GM12874 (cell line): ENCODE data around the gene FANCI.

Experiments
- TF ChIP-seq, protein P1 (sequence below): IDR thresholded peaks from 2 replicates; pipeline ENCODE4 v1.5.1; 2011; ENCODE audit warnings: low read depth, mild to moderate bottlenecking, control low read depth, low read length, moderate library complexity; ENCODE audit not compliant: insufficient read depth

The FANCI gene

DNA sequence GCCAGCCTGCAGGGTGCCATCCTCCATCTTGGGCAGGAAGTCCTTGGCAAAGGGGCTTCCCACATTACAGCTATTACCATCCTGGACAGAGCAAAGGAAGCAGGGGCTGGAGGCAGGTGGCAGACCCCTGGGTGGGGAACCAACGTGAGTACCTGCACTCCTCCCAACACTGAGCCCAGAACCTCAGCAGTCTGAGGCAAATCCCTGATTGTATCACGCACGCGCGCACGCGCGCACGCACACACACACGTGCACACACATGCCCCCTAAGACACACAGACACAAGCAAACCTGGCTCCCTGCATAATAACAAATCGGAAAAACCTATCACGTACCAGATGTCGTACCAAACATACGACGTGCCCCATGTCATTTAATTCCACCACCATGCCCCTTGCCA lies 79.0 kb downstream of the FANCI start:
- TF ChIP-seq, protein P1, sequence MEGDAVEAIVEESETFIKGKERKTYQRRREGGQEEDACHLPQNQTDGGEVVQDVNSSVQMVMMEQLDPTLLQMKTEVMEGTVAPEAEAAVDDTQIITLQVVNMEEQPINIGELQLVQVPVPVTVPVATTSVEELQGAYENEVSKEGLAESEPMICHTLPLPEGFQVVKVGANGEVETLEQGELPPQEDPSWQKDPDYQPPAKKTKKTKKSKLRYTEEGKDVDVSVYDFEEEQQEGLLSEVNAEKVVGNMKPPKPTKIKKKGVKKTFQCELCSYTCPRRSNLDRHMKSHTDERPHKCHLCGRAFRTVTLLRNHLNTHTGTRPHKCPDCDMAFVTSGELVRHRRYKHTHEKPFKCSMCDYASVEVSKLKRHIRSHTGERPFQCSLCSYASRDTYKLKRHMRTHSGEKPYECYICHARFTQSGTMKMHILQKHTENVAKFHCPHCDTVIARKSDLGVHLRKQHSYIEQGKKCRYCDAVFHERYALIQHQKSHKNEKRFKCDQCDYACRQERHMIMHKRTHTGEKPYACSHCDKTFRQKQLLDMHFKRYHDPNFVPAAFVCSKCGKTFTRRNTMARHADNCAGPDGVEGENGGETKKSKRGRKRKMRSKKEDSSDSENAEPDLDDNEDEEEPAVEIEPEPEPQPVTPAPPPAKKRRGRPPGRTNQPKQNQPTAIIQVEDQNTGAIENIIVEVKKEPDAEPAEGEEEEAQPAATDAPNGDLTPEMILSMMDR: no peak

GRCh38 chr15:89323825-89324224 lies 80.0 kb downstream of the FANCI start:
- TF ChIP-seq, protein P1: no peak

- TF ChIP-seq, protein P1: no peak
Observed at GRCh38 chr15:89325039-89325803, 81.4 kb downstream of the FANCI start.

DNA sequence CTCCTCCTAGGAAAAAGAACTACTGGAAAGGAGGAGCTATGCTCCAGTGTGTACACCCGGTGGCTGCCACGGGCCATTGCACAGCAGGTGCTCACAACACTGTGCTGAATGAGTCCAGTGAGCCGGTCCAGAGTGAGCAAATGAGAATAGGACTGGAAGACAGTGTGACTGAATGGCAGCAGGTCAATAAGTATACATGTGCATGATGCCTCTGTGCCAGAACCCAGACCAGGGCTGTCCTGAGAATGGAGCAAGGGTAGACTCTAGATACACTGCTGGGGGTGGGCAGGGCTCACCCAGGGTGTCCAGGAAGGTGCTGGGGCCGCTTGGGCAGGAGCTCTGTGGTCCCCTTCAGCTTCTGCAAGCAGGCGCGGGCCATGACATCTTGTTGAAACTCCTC lies 82.5 kb downstream of the FANCI start:
- TF ChIP-seq, protein P1: no peak

DNA sequence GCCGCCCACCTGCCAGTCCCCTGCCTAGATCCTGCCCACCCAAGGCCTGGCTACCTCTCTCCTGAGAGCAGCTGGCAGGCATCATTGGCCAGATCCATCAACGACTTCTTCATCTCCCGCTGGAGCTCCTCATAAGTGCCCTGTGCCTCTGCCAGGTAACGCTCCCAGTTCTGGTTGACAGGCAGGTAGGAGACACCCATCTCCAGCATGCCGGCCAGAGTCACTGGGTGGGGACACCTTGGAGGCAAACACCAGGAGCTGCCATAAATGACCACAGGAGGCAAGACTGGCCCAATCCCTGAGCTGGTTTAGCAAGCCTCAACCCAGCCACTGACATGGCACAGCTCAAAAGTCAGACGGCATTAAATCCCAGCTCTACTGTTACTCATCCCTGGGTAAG lies 83.3 kb downstream of the FANCI start:
- TF ChIP-seq, protein P1: no peak

GRCh38 chr15:89328398-89329254 lies 84.8 kb downstream of the FANCI start:
- TF ChIP-seq, protein P1: no peak

DNA sequence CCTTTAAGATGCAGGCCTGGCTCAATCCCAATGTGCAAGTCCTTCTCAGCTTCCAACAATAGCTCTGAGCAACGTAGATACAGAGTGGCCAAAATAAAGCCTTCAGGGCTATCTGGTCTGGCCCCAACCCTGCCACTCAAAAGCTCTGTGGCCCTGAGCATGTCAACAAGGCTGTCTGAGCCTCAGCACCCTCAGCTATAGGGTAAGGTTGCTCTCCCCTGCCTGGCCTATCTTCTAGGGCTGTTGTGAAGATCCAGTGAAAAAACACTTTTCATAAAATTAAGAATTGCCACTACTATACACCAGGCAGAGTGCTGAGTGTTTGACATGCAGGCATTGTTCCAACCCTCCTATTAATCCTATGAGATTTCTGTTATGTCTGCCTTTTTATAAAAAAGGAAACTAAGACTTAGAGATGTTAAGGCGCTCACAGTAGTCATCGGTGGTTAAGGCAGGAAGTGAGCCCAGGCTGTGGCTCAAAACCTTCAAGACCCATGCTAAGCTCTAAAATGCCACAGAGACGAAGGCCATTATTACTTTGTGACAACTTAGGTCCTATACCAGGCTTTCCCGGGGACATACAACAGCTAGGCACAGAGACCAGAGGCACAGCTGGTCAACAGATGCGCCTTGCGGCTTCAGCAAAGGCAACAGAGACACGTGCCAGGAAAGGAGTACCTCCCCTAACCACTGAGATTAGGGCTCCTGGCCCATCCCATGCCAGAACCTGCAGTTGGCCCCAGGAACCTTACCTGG lies 85.7 kb downstream of the FANCI start:
- TF ChIP-seq, protein P1: no peak
